Mesendoderm (in vitro differentiated cells): ENCODE measurements around the gene KLHL25. TPM values are rescaled to one million over a fixed set of nuclear protein-coding genes. Genes with fewer than 3 reads are reported as not detected.

ENCODE experiments used
- DNase-seq: peaks from one replicate; pipeline ENCODE4 v3.0.0; 2013
- H2AK5ac ChIP-seq: 2 replicates; pipeline ENCODE4 v1.6.1; 2013; ENCODE audit warnings: low read length, inconsistent platforms
- H2BK120ac ChIP-seq: 2 replicates; pipeline ENCODE4 v1.6.1; 2013; ENCODE audit warnings: low read depth, mild to moderate bottlenecking, low read length, moderate library complexity, mixed read lengths
- H2BK15ac ChIP-seq: replicated peaks from 2 replicates; pipeline ENCODE4 v1.6.1; 2013; ENCODE audit warnings: low read depth, mild to moderate bottlenecking, moderate library complexity
- H2BK5ac ChIP-seq: 2 replicates; pipeline ENCODE4 v1.6.1; 2013; ENCODE audit warnings: low read length, inconsistent platforms
- H3K18ac ChIP-seq: 2 replicates; pipeline ENCODE4 v1.6.1; 2013; ENCODE audit warnings: mild to moderate bottlenecking, low read length, mixed read lengths
- H3K23ac ChIP-seq: one replicate; pipeline ENCODE4 v1.6.1; 2013; ENCODE audit warnings: low read length
- H3K27ac ChIP-seq: 2 replicates; pipeline ENCODE4 v1.5.1; 2013; ENCODE audit warnings: low read depth, mild to moderate bottlenecking, inconsistent platforms, low read length, moderate library complexity
- H3K27me3 ChIP-seq: 2 replicates; pipeline ENCODE4 v1.6.1; 2013; ENCODE audit warnings: low read length, control low read depth, mild to moderate bottlenecking, inconsistent platforms; ENCODE audit not compliant: insufficient read depth, poor library complexity
- H3K36me3 ChIP-seq: 2 replicates; pipeline ENCODE4 v1.6.1; 2013; ENCODE audit warnings: low read length, inconsistent platforms; ENCODE audit not compliant: control insufficient read depth, insufficient read depth
- H3K4ac ChIP-seq: one replicate; pipeline ENCODE4 v1.6.1; 2013; ENCODE audit warnings: low read depth, mild to moderate bottlenecking, low read length, moderate library complexity
- H3K4me1 ChIP-seq: 2 replicates; pipeline ENCODE4 v1.6.1; 2013; ENCODE audit warnings: low read depth, low read length, inconsistent platforms; ENCODE audit not compliant: control insufficient read depth
- H3K4me2 ChIP-seq: 2 replicates; pipeline ENCODE4 v1.6.1; 2013; ENCODE audit warnings: low read length
- H3K4me3 ChIP-seq: 2 replicates; pipeline ENCODE4 v1.5.1; 2013; ENCODE audit warnings: mild to moderate bottlenecking, low read length
- H3K56ac ChIP-seq: one replicate; pipeline ENCODE4 v1.6.1; 2013; ENCODE audit warnings: low read length
- H3K79me1 ChIP-seq: 2 replicates; pipeline ENCODE4 v1.6.1; 2013; ENCODE audit warnings: low read length, inconsistent platforms
- H3K79me2 ChIP-seq: 2 replicates; pipeline ENCODE4 v1.6.1; 2013; ENCODE audit warnings: mild to moderate bottlenecking, low read length; ENCODE audit not compliant: control insufficient read depth, insufficient read depth
- H3K9ac ChIP-seq: 2 replicates; pipeline ENCODE4 v1.6.1; 2013; ENCODE audit warnings: low read length, inconsistent platforms
- H4K5ac ChIP-seq: one replicate; pipeline ENCODE4 v1.6.1; 2013; ENCODE audit warnings: low read length
- H4K8ac ChIP-seq: one replicate; pipeline ENCODE4 v1.6.1; 2013; ENCODE audit warnings: low read depth, mild to moderate bottlenecking, control low read depth, low read length, moderate library complexity
- WGBS: extraction: QIAGEN DNeasy Blood & Tissue Kit; methylation state at CpG from one replicate; pipeline ENCODE4 v1.1.7; 2013; ENCODE audit warnings: low lambda C conversion rate, missing lambda C conversion rate; ENCODE audit not compliant: insufficient coverage; ENCODE audit errors: extremely low coverage; 5-methylcytosine and 5-hydroxymethylcytosine counted together
- small RNA-seq: library from polyadenylated mRNA; stranded (forward); fragments of <200 nt; extraction: miRNeasy Mini kit (QIAGEN cat#:217004); gene quantifications from one replicate; pipeline ENCODE3, GENCODE V24; 2013; ENCODE audit not compliant: insufficient read depth

The KLHL25 gene

DNA sequence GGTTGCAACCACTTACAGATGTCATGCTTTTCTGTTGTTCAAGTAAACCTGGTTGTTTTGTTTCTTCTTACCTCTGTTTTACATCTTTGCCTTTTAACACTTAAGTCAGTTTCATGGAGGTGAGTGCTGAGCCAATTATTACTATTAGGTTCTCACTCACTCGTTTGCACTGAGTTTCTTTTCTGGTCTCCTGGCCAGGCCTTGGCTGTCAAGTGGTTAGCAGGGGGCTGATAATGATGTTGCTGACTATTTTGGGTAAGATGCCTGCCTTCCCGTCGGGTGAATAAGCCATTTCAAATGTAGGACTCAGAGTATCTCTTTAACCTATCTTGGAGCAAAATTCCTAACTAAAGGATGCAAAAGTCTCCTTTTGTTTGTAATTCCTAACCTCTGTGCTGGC lies 78.5 kb downstream of the KLHL25 start:
- no peak for DNase-seq
- H2BK15ac ChIP-seq = no peak overlapping the region
- no peak overlapping the region for H3K4ac ChIP-seq
- H3K36me3 ChIP-seq = peaks cover 6% of the 10 kb centered on the region
- H3K18ac ChIP-seq = no peak overlapping the region
- no peak overlapping the region for H4K5ac ChIP-seq
- H3K4me2 ChIP-seq = no peak overlapping the region
- no peak overlapping the region for H2BK120ac ChIP-seq
- no peaks in the 10 kb centered on the region for H3K4me1 ChIP-seq
- H3K9ac ChIP-seq = no peak overlapping the region
- no peak overlapping the region for H3K4me3 ChIP-seq
- WGBS = no CpG with 5 or more reads among the region's 3 CpGs
- H3K23ac ChIP-seq = no peak overlapping the region
- H2AK5ac ChIP-seq = no peak overlapping the region
- H3K27me3 ChIP-seq = no peaks in the 10 kb centered on the region
- no peak overlapping the region for H3K27ac ChIP-seq
- no peaks in the 10 kb centered on the region for H3K79me2 ChIP-seq
- no peak overlapping the region for H3K56ac ChIP-seq
- H3K79me1 ChIP-seq = no peaks in the 10 kb centered on the region
- no peak overlapping the region for H4K8ac ChIP-seq
- H2BK5ac ChIP-seq = no peak overlapping the region

DNA sequence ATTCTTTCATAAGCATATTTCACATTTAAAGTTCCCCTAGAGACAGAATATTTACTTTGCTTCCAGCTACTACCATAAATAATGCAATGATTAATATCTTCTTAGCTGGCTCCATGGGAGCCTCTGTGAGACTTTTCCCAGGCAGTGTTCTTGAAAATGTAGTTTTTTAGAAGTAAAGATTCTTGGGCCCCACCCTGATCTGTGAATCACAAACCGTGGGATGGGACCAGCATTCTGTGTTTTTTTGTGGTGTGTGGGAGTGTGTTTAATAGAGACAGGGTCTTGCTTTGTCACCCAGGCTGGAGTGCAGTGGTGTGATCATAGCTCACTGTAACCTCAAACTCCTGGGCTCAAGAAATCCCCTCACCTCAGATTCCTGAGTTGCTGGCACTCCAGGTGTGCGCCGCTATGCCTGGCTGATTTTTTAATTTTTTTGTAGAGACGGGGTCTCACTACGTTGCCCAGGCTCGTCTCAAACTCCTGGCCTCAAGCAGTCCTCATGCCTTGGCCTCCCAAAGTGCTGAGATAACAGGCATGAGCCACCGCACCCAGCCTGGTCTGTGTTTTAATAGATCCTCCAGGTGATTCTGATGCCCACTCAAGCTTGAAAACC lies 83.0 kb downstream of the KLHL25 start:
- Histone ChIP-seq H2AK5ac (no peak overlapping the region), H3K23ac (no peak overlapping the region), H3K4me1 (peaks cover 3% of the 10 kb centered on the region), H3K4me3 (no peak overlapping the region), H3K4ac (no peak overlapping the region), H4K5ac (no peak overlapping the region), H3K4me2 (no peak overlapping the region), H2BK5ac (no peak overlapping the region), H3K79me1 (no peaks in the 10 kb centered on the region), H2BK120ac (no peak overlapping the region), H3K36me3 (no peaks in the 10 kb centered on the region), H3K18ac (no peak overlapping the region), H2BK15ac (no peak overlapping the region), H3K27ac (no peak overlapping the region), H3K9ac (no peak overlapping the region), H3K56ac (no peak overlapping the region), H3K79me2 (no peaks in the 10 kb centered on the region), H4K8ac (no peak overlapping the region), H3K27me3 (no peaks in the 10 kb centered on the region)
- DNase-seq = no peak
- WGBS = no CpG with 5 or more reads among the region's 7 CpGs

GRCh38 chr15:85710340-85710842 lies 84.3 kb downstream of the KLHL25 start:
- DNase-seq = no peak
- H3K4ac ChIP-seq = no peak overlapping the region
- H2AK5ac ChIP-seq = no peak overlapping the region
- no peaks in the 10 kb centered on the region for H3K79me2 ChIP-seq
- no peak overlapping the region for H3K23ac ChIP-seq
- no peaks in the 10 kb centered on the region for H3K79me1 ChIP-seq
- H4K8ac ChIP-seq = no peak overlapping the region
- no peak overlapping the region for H2BK5ac ChIP-seq
- no CpG with 5 or more reads among the region's 7 CpGs for WGBS
- H2BK15ac ChIP-seq = no peak overlapping the region
- no peak overlapping the region for H3K27ac ChIP-seq
- no peaks in the 10 kb centered on the region for H3K27me3 ChIP-seq
- H3K9ac ChIP-seq = no peak overlapping the region
- H3K18ac ChIP-seq = no peak overlapping the region
- H3K36me3 ChIP-seq = no peaks in the 10 kb centered on the region
- no peak overlapping the region for H3K4me3 ChIP-seq
- H3K56ac ChIP-seq = no peak overlapping the region
- no peak overlapping the region for H2BK120ac ChIP-seq
- peaks cover 4% of the 10 kb centered on the region for H3K4me1 ChIP-seq
- H3K4me2 ChIP-seq = no peak overlapping the region
- no peak overlapping the region for H4K5ac ChIP-seq

Small RNAs within 50 kb of the gene (small RNA-seq; reads per million reads assigned to genes)
- gene AC021739.1 (not detected), gene MIR1276 (81.3 reads per million, percentile 96 among the genes with 10 or more reads in this experiment), gene MIR548AP (not detected), gene RNU6-231P (not detected)
